HG03139 (cell line): ENCODE data around the gene SGSM2.

Experiments
- ATAC-seq: cut with Tn5 transposase; IDR thresholded peaks from one replicate; pipeline ENCODE4 v1.9.1; 2021; ENCODE audit not compliant: unreplicated experiment

SGSM2 gene

DNA sequence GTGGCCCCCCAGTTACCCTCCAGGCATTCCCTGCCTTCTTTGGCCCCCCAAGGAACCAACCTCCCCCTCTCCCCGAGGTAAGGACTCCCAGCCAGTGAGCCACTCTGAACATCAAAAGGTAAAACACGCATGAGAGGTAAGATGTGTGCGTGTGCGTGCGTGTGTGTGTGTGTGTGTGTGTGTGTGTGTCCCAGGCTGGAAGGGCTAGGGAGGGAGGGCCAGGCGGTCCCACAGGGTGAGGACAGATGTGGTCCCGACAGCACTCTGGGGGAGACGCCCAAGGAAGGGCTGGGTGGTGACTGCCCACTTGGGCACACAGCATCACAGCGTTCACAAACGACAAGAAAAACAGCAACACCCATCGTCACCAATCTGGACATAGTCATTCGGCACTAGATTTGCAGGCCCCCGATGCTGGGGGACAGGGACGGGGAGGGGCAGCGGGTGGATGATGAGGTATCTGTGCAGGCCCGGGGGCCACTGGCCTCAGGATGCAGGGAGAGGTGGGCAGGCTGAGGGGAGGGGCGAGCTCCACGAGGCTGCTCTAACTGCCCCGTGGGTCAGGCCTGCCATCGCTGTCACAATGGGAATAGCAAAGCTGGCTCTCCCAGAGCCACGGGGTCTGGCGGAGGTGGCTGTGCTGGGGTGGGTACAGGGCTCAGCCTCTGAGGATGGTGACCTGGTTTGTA is 47.3 kb downstream of the SGSM2 start:
- no peak for ATAC-seq

- ATAC-seq, result no peak
Measured at GRCh38 chr17:2385240-2386210, 48.2 kb downstream of the SGSM2 start.

DNA sequence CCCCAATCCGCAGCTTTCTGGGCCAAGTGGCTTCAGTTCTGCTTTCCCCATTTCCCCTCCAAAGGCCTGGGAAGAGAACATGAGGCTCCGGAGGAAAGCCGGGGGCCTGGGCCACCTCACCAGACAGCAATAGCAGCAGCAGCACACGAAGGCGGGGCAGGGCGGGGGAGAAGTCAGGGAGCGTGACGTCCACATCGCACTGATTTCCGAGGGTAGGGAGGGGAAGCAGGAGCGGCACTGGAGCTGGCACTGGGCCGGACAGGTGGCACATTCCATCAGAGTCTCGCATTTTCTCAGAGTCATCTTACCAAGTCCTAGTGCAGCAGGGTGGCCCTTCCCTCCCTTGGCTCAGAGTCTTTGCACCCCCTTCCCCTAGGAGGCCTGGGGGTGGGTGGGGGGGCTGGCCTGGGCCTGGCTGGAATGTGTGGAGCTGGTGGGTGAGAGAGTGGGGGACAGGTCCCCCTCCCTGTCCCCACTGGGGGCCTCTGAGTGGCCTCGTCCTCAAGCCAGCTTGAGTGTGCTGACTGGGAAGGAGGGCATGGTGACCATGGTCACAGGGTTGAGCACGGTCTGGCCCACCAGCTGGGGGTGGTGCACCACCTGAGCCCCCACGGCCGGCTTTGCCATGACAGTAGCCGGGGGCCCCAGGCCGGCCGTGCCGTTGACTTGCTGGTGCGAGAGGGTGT is 49.2 kb downstream of the SGSM2 start:
- ATAC-seq, result no peak

GRCh38 chr17:2387086-2388019 is 50.1 kb downstream of the SGSM2 start:
- no peak for ATAC-seq

DNA sequence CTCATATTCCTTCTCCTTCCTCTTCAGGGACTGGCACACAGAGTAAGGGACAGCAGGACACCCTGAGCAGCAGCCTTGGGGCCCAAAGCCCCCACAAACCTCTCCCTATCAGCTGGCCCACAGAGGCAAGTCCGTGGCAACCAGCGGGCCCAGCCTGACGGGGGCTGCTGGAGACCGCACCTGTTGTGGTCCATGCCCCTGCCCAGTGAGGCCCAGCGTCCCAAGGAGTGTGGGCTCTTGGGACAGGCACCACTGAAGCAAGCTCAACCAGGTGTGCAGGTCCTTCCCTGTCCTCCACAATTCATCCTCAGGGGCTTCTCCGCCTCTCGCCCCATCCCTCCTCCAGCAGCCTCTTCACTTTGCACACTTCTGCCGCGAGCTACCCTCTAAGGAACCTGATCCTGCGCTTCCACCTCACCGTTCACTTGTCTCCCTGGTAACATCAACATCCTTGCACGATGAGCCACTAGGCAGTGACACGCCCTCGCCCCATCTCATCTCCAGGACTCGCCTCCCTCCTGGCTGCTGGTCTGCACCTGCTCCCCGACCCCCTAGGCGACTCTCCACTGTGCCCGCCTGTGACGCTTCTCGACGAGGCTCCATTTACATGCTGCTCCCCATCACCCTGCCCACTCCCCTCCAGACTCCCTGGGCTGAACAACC is 50.9 kb downstream of the SGSM2 start:
- ATAC-seq, result no peak

- no peak for ATAC-seq
Measured at GRCh38 chr17:2388683-2389055, 51.4 kb downstream of the SGSM2 start.

DNA sequence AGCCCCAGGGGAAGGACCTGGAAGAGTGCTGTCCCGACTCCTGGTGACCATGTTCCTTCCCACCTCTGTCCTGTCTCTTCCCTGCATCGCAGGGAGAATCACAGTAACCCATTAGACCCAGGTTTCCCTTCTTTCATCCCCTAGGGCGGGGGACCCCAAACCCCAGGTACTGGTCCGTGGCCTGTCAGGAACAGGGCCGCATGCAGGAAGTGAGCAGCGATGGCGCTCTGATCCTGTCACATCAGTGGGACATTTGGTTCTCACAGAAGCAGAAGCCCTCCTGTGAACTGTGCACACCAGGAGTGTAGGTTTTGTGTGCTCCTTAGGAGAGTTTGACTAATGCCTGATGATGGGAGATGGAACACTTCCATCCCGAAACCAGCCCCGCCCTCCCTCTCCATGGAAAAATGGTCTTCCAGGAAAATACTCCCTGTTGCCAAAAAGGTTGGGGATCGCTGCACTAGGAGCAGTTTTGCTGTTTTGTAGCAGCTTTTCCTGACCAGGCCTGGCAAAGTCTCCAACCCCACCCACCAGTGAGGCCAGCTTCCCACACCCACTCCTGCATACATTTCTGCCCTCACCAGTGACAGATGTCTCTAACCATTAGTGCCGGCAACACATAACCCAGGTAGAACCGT is 53.0 kb downstream of the SGSM2 start:
- ATAC-seq, result no peak

DNA sequence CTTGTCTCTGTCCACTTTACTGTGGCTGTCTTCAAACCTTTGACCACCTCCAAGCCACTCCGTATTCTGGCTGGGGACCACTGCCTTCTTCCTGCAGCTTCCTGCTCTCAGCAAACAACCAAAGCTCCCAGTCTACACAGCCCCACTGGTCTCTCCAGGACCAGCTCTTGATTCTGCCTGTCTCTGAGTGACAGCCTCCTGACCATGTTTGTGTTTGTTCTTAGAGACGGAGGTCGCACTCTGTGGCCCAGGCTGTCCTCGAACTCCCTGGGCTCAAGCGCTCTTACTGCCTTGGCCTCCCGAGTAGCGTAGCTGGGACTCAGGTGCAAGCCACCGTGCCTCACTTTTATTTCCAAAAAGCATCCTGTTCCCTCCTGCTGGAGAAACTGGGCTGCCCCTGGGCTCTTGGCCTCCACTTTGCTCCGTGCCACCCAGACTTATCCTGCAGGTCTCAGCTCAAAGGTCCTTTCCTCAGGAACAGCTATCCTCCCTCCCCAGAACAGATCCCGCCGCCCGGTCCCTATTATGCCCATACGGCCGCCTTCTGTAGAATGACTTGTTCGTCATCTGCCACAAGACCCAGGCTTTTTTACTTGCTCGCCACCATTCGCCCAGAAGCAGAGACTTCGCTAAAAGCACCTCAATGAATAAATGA is 54.4 kb downstream of the SGSM2 start:
- ATAC-seq, result no peak

DNA sequence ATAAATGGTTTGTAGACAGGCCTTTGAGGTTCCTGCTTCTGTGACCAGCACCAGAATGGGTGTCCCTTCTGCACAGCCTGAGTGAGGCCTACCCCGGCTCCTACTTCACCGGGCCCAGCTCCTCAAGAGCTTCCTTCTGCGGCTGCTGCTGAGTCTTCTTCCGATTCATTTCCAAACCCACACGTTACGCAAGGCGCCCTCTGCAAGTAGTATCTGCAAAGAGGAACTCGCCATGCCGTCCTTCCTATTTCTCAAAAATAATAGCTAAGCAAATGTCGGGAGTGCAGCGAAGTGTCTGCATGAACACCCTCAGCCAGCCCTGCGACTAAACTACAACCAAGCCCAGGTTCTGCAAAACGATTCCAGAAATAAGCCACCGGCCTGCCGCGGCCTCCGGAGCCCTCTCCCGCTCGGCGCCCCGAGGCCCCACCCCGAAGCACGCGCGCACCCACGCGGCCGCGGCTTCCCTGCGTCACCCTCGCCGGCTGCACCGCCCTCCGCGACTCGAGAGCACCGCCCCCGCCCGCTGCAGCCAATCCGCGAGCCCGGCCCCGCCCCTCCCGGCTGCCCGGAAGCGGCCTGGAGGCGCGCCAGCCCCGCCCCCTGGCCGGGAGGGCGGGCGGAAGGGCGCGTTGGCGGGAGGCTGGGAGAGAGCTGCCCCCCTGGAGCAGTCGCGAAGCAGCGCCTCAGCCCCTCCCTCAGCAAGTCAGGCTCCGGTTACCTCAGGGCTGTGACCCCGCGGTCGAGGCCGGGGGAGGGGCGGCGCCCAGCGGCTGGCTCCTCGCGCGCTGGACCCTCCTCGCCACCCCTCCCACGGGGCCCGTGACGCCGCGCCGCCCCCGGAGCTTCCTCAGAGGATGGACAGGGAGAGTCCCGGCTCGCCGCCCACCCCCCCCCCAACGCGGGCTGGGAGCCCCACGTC is 55.2 kb downstream of the SGSM2 start:
- ATAC-seq, result peak; percentile 49

GRCh38 chr17:2393174-2393953 is 56.1 kb downstream of the SGSM2 start:
- peak; percentile 36 for ATAC-seq

DNA sequence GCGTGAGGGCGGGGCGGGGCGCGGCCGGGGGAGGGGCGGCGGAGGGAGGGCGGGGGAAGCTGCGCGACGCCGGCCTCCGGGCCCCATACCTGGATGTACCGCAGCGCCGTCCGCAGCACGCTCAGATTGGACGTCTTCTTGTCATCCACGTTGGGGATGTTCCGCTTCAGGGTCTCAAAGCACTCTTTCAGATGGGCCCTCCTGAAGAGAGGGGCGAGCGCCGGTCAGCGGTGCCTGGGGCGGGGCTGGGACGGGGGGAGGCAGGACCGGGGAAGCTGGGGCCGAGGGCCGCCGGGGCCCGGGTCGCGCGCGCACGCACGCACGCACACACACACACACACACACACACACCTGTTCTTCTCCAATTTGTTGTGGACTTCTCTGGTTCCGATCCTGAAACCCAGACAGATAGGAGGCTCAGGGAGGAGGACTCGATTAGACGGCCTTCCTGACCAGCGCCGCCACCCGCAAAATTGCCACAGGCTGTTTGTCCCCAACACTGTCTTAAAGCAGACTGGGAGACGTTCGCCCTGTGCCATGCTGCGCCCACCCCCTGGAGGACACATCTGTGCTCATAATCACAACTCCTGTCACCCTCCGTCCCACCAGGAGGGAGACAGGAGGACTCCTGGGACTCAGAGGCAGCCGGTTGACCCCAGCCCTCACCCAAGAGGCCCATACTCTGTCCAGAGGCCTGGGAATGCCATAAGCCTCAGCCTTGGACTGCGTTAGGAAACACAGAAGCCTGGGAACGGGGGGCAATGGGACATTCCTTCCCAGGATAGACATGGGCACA is 56.9 kb downstream of the SGSM2 start:
- no peak for ATAC-seq

GRCh38 chr17:2394775-2395201 is 57.5 kb downstream of the SGSM2 start:
- ATAC-seq, result no peak

DNA sequence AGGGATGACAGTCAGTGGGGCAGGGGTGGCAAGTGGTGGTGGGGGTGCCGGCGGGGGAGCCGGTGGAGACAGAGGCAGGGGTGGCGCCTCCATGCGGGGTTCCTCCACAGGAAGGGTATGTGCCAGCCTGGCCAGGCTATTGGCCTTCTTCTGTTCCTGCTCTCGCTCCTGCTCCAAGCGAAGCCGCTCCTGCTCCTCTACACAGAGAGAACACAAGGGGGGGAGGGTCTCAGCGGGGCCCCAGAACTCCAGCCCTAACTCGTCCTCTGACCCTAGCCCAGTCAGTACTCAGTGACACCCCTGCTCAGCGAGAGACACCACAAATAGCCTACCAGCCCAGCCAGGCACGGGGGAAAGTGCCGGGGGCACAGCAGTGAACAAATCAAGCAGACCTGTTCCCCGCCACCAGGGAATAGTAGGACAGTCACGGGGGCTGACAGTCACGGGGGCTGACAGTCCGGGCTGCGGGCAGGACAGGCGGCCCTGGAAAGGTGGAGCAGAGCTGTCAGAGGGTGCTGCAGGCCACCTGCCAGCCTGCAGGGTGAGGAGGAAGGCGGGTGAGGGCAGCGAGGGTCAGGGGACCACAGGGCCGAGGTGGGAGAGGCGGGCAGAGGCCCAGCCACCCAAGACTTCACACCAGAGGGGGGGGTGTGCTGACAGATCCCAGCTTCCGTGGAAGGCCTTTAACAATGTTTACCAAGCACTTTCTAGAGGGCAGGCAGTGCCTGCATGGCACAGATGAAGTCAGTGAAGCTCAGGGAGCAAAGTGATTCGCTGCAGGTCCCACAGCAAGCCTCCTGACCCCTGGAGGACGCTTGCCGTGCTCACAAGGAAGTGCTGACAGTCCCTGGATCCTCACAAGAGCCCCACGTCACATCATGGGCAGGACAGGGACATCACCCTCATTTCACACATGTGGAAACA is 58.2 kb downstream of the SGSM2 start:
- no peak for ATAC-seq

- ATAC-seq, result no peak
Measured at GRCh38 chr17:2396192-2396567, 58.9 kb downstream of the SGSM2 start.

DNA sequence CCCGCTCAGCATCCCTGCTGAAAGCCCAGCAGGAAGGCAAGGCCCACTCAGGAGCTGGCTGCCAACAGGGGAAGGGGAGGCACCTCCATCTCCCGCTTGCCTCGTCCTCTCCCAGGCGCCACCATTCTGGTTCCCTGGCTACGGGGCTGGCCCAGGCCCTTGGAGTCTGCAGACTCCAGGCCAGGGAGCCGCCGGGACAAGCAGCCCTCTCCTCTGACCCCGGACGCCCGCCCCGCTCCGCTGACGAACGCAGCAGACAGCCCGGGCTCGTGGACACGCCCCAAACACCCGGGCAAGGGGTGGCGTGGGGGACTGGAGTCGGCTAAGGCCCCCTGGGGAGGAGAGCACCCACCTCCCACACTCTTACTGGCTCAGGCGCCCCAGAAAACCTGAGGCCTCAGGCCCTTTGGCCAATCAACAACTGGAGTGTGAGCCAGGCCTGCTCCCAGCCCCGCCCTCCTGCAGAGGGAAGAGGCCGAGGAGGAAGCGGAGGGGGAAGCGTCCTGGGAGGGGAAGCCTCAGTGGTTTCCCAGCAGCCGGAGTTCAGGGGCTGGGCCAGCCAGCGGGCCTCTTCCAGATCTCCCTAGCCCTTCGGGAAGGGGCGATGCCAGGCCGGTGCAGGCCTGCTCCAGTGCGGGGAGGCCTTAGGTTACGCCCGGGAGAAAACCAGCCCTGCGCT is 59.4 kb downstream of the SGSM2 start:
- no peak for ATAC-seq
